PFSK-1 (cell line): ENCODE data around the gene HEBP1.

Experiments
- FOXP2 ChIP-seq: optimal IDR thresholded peaks from 2 replicates; pipeline ENCODE3; 2011; ENCODE audit warnings: borderline replicate concordance, control low read depth, inconsistent platforms; ENCODE audit not compliant: insufficient read depth; ENCODE audit errors: extremely low read length, extremely low read depth
- POLR2AphosphoS5 ChIP-seq: IDR thresholded peaks from 2 replicates; pipeline ENCODE4 v1.6.1; 2012; ENCODE audit warnings: low read depth, mild to moderate bottlenecking, control low read depth, low read length, moderate library complexity
- SIN3A ChIP-seq: IDR thresholded peaks from 2 replicates; pipeline ENCODE4 v1.6.1; 2012; ENCODE audit warnings: mild to moderate bottlenecking, low read length, moderate library complexity, borderline replicate concordance; ENCODE audit not compliant: insufficient read depth
- TAF1 ChIP-seq: IDR thresholded peaks from 2 replicates; pipeline ENCODE4 v1.6.1; 2012; ENCODE audit warnings: low read length, control low read depth, borderline replicate concordance; ENCODE audit not compliant: insufficient read depth
- TF ChIP-seq, protein P1 (sequence below), 2 experiments: IDR thresholded peaks; 2 replicates each; pipeline versions ENCODE4 v1.6.1 to v1.8.0; 2011 to 2012; ENCODE audit warnings: low read depth in 2 of 2, low read length in 2 of 2, control low read depth in 1 of 2, inconsistent platforms in 1 of 2, mild to moderate bottlenecking in 1 of 2, moderate library complexity in 1 of 2; ENCODE audit not compliant: insufficient read depth in 1 of 2

DNA sequence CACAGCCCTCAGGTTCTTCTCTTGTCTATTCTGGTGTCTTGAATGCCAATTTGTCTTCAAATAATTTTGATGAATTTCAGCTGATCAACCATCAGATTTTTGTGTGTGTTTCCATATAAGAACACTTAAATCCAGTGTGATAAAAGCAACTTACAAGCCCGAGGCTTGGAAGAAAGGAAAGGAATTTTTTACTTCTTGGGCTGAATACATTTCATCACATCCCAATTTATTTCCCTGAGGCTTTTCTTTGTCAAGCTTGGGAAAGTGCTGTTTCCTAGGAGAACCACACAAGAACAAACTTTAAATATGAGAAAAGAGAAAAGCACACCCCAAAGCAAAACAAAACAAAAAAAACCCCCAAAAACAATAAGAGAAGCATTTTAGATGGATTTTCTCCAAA lies 74.7 kb downstream of the HEBP1 start:
- no peak for TF ChIP-seq SIN3A
- TF ChIP-seq TAF1: no peak
- no peak for TF ChIP-seq POLR2AphosphoS5
- no peak for TF ChIP-seq FOXP2
- TF ChIP-seq, protein P1, sequence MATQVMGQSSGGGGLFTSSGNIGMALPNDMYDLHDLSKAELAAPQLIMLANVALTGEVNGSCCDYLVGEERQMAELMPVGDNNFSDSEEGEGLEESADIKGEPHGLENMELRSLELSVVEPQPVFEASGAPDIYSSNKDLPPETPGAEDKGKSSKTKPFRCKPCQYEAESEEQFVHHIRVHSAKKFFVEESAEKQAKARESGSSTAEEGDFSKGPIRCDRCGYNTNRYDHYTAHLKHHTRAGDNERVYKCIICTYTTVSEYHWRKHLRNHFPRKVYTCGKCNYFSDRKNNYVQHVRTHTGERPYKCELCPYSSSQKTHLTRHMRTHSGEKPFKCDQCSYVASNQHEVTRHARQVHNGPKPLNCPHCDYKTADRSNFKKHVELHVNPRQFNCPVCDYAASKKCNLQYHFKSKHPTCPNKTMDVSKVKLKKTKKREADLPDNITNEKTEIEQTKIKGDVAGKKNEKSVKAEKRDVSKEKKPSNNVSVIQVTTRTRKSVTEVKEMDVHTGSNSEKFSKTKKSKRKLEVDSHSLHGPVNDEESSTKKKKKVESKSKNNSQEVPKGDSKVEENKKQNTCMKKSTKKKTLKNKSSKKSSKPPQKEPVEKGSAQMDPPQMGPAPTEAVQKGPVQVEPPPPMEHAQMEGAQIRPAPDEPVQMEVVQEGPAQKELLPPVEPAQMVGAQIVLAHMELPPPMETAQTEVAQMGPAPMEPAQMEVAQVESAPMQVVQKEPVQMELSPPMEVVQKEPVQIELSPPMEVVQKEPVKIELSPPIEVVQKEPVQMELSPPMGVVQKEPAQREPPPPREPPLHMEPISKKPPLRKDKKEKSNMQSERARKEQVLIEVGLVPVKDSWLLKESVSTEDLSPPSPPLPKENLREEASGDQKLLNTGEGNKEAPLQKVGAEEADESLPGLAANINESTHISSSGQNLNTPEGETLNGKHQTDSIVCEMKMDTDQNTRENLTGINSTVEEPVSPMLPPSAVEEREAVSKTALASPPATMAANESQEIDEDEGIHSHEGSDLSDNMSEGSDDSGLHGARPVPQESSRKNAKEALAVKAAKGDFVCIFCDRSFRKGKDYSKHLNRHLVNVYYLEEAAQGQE (IDR thresholded peaks at IDR 0.05; ENCODE audit: insufficient read depth in 1 of 2, low read depth in 2 of 2, low read length in 2 of 2): no peak
